ENCODE data around the gene TP73.

Gene TP73

GRCh38 chr1:3695326-3696217 lies 43.3 kb downstream of the TP73 start:
- TF ChIP-seq, protein P1, sequence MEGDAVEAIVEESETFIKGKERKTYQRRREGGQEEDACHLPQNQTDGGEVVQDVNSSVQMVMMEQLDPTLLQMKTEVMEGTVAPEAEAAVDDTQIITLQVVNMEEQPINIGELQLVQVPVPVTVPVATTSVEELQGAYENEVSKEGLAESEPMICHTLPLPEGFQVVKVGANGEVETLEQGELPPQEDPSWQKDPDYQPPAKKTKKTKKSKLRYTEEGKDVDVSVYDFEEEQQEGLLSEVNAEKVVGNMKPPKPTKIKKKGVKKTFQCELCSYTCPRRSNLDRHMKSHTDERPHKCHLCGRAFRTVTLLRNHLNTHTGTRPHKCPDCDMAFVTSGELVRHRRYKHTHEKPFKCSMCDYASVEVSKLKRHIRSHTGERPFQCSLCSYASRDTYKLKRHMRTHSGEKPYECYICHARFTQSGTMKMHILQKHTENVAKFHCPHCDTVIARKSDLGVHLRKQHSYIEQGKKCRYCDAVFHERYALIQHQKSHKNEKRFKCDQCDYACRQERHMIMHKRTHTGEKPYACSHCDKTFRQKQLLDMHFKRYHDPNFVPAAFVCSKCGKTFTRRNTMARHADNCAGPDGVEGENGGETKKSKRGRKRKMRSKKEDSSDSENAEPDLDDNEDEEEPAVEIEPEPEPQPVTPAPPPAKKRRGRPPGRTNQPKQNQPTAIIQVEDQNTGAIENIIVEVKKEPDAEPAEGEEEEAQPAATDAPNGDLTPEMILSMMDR (conservative IDR thresholded peaks at IDR 0.05; ENCODE audit: low read depth, low read length) = peak; percentile 79
- no peak for DNase-seq (ENCODE audit: low read depth)

DNA sequence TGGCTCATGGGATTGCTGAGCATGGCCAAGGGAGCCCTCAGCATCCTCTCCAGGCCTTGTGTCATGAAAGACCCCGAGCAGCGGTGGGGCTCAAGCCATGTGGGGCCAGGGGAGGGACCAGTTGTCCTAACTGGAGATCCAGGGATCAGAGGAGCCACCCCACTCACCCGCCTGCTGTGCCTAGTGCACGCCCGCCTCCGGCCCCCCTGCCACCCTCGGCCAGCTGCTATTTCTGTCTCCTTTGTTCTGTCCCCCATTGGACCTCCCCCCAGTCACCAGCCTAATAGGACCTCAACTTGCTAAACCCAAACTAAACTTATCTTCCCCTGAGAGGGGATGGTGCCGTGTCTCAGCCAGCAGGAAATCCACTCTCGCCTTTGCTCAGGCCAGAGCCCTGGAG lies 44.4 kb downstream of the TP73 start:
- TF ChIP-seq, protein P1 (conservative IDR thresholded peaks at IDR 0.05; ENCODE audit: low read depth, low read length) = no peak
- no peak for DNase-seq (ENCODE audit: low read depth)
- H3K4me3 ChIP-seq (ENCODE audit: low read length) = no peak overlapping the region

More at GRCh38 chr1:3695326-3696217, 43.3 kb downstream of the TP73 start:
- H3K4me3 ChIP-seq (ENCODE audit: low read length) = no peak overlapping the region

- TF ChIP-seq, protein P1 (conservative IDR thresholded peaks at IDR 0.05; ENCODE audit: low read depth, low read length) = no peak
- H3K4me3 ChIP-seq (ENCODE audit: low read length) = no peak overlapping the region
- no peak for DNase-seq (ENCODE audit: low read depth)
These were observed 44.8 kb downstream of the TP73 start for GRCh38 chr1:3697104-3697503.

DNA sequence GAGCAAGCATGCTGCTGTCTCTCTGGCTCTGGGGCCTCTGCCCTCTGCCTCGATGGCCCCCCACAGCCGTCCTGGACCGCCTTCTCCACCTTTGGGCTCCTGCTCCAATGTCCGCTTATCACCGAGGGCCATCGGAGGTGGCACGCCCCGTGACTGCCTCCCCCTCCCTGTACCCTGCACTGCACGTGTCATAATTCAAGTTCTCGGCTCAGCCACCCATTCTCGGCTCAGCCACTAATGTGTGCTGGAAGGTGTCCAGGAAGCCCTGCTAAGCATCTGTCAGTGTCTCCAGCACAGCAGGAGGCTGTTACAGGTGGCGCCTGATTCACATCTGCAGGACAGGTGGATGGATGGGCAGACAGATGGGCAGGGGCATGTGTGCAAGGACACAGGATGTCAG lies 45.5 kb downstream of the TP73 start:
- no peak overlapping the region for H3K4me3 ChIP-seq (ENCODE audit: low read length)
- no peak for DNase-seq (ENCODE audit: low read depth)
- TF ChIP-seq, protein P1 (conservative IDR thresholded peaks at IDR 0.05; ENCODE audit: low read depth, low read length) = no peak

DNA sequence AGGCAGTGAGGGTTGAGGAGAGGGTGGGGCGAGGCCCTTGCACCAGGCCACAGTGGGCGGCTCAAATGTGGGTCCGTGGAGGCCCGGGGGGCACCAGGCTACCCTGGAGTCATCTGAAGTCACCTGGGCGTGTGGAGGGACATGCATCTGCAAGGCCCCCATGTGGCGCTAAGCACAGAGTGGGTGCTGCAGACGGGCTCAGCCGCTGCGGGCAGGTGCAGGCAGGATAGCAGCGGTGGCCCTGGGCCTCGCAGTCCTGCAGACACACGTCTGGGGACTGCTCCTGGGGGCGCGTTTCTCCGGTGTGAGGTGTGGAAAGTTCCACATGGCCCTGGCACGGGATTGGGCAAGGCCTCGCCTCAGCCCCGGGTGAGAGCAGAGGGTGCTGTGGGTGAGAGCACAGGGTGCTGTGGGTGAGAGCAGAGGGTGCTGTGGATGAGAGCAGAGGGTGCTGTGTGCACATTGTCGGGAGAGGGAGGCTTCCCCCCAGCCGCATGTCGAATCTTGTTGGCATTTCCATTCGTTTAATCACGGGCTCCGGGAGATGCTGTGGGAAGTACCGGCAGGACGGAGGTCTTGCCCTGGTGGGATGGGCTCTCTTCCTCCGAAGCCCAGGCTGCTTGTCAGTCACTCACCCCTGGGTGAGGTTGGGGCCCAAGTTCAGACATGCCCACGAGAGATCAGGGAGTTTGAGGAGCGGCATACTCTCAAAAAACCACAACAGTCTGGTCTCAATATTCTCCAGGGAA lies 46.5 kb downstream of the TP73 start:
- no peak for DNase-seq (ENCODE audit: low read depth)
- no peak overlapping the region for H3K4me3 ChIP-seq (ENCODE audit: low read length)
- TF ChIP-seq, protein P1 (conservative IDR thresholded peaks at IDR 0.05; ENCODE audit: low read depth, low read length) = no peak

DNA sequence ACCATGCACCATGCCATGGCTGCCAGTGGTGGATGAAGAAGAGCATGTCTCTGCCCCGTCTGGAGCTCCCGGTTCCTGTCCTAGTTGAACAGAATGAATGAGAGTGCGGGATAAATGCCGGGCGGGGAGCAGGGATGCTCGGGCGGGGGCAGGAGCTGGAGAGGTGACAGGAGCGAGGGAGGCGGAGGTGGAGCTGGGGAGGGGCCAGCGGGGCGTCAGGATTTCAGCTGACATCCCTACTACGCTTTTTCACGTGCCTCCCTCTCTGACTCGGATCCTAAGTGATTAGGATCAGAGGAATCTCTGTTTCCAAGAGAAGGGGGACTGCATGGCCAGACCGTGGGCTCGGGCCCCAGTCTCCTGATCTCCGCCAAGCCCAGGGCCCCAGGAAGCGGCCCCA lies 47.3 kb downstream of the TP73 start:
- no peak overlapping the region for H3K4me3 ChIP-seq (ENCODE audit: low read length)
- TF ChIP-seq, protein P1 (conservative IDR thresholded peaks at IDR 0.05; ENCODE audit: low read depth, low read length) = no peak
- no peak for DNase-seq (ENCODE audit: low read depth)

Data from retinal pigment epithelial cell (primary cell).